PC-9 (cell line): ENCODE results near the gene NHS. TPM values are rescaled to one million over a fixed set of nuclear protein-coding genes. Genes with fewer than 3 reads are reported as not detected.

Source experiments
- BruUV-seq: library from RNA; stranded (reverse); fragments of 400-500 nt; replicated peaks from 2 replicates; lab custom pipeline; 2021; lab: Mats Ljungman, UMichigan
- CTCF ChIA-PET: fragments of 300-600 bp; sonication (Branson Sonifier 250); formaldehyde crosslinking; loops from one replicate; lab custom pipeline; 2022; ENCODE audit warnings: antibody characterized with exemption; lab: Charles Lee
- POLR2A ChIA-PET: fragments of 300-600 bp; sonication (Branson Sonifier 250); formaldehyde crosslinking; loops from one replicate; lab custom pipeline; 2022; ENCODE audit warnings: antibody characterized with exemption; ENCODE audit not compliant: unreplicated experiment; lab: Charles Lee
- DNase-seq, 2 experiments: peaks; one replicate each; pipeline versions ENCODE4 v3.0.0 to v3.0.0-alpha.2; 2015 to 2022; ENCODE audit warnings: mixed read lengths in 1 of 2
- H2AFZ ChIP-seq: fragments of 200-600 bp; sonication (generic); 2 replicates; pipeline ENCODE4 v1.8.1; 2017; ENCODE audit warnings: antibody characterized with exemption
- H3F3A ChIP-seq: fragments of 200-600 bp; sonication (generic); 2 replicates; pipeline ENCODE4 v1.8.1; 2017; ENCODE audit warnings: antibody characterized with exemption, mild to moderate bottlenecking, low read depth; ENCODE audit not compliant: insufficient read depth
- H3K27ac ChIP-seq: fragments of 200-600 bp; sonication (generic); 2 replicates; pipeline ENCODE4 v1.6.1; 2016; ENCODE audit warnings: mixed run types
- H3K27me3 ChIP-seq: fragments of 200-600 bp; sonication (generic); 2 replicates; pipeline ENCODE4 v1.6.1; 2016; ENCODE audit warnings: low read depth, mixed run types; ENCODE audit not compliant: insufficient read depth
- H3K36me3 ChIP-seq: fragments of 200-600 bp; sonication (generic); 2 replicates; pipeline ENCODE4 v1.6.1; 2016; ENCODE audit warnings: low read depth, mixed run types
- H3K4me1 ChIP-seq: fragments of 200-600 bp; sonication (generic); replicated peaks from 2 replicates; pipeline ENCODE4 v1.6.1; 2016; ENCODE audit warnings: mixed run types; ENCODE audit not compliant: insufficient read depth
- H3K4me2 ChIP-seq: fragments of 200-600 bp; sonication (generic); 2 replicates; pipeline ENCODE4 v1.6.1; 2017; ENCODE audit warnings: mixed run types
- H3K4me3 ChIP-seq: fragments of 200-600 bp; sonication (generic); 2 replicates; pipeline ENCODE4 v1.6.1; 2016; ENCODE audit warnings: mixed run types
- H3K79me2 ChIP-seq: fragments of 200-600 bp; sonication (generic); 2 replicates; pipeline ENCODE4 v1.6.1; 2017; ENCODE audit warnings: low read depth, mixed run types
- H3K9me2 ChIP-seq: fragments of 200-600 bp; sonication (generic); 2 replicates; pipeline ENCODE4 v1.8.1; 2017; ENCODE audit warnings: mild to moderate bottlenecking; ENCODE audit not compliant: insufficient read depth
- H3K9me3 ChIP-seq: fragments of 200-600 bp; sonication (generic); 2 replicates; pipeline ENCODE4 v1.8.1; 2016; ENCODE audit warnings: low read depth; ENCODE audit not compliant: insufficient read depth
- H4K20me1 ChIP-seq: fragments of 200-600 bp; sonication (generic); 2 replicates; pipeline ENCODE4 v1.8.1; 2017; ENCODE audit not compliant: insufficient read depth
- CTCF ChIP-seq: fragments of 200-600 bp; sonication (generic); conservative IDR thresholded peaks from 2 replicates; pipeline ENCODE4 v1.6.1; 2017; ENCODE audit warnings: mixed run types, antibody characterized with exemption, mild to moderate bottlenecking, moderate library complexity
- EZH2 ChIP-seq: fragments of 200-600 bp; sonication (generic); IDR thresholded peaks from 2 replicates; pipeline ENCODE4 v1.8.0; 2017; ENCODE audit warnings: antibody characterized with exemption, low read depth
- intact Hi-C: fragments of 100-400 bp; cut with micrococcal nuclease; formaldehyde crosslinking; loops from one replicate; pipeline ENCODE4 v1.10.0; 2022; ENCODE audit not compliant: unreplicated experiment
- total RNA-seq: library from RNA; stranded (reverse); gene quantifications from 2 replicates; pipeline ENCODE4 v1.2.3, GENCODE V29; 2021

Gene NHS
- total RNA-seq, 1 experiment from 2014 or later: 6.7 TPM

GRCh38 chrX:17413228-17413627, 38.2 kb downstream of the NHS start:
- Histone ChIP-seq H2AFZ (no peak overlapping the region), H3K27ac (peak overlapping the region; percentile 90), H3F3A (peaks cover 36% of the 10 kb centered on the region), H3K4me3 (peak overlapping the region; percentile 44; the same call in 1 of the 2 replicates), H3K9me3 (no peaks in the 10 kb centered on the region), H3K27me3 (no peaks in the 10 kb centered on the region), H3K79me2 (peaks cover 76% of the 10 kb centered on the region), H3K9me2 (no peaks in the 10 kb centered on the region), H3K4me1 (peaks cover 48% of the 10 kb centered on the region), H3K4me2 (peak overlapping the region; percentile 81), H4K20me1 (no peaks in the 10 kb centered on the region), H3K36me3 (no peaks in the 10 kb centered on the region)
- ChIA-PET CTCF (no interaction called here), POLR2A (interaction anchor here (0.6 kb wide), 2 partner anchors 51 to 184 kb away, joined by 3 to 8 read pairs; no protein-coding TSS in a partner anchor)
- TF ChIP-seq EZH2 (no peak), CTCF (no peak)
- intact Hi-C loops: loop anchor here (5.0 to 10.0 kb wide), 2 partner anchors 84 to 112 kb away; no protein-coding TSS in a partner anchor
- no TSS peak for BruUV-seq
- DNase-seq: peak in 1 of 2 experiments; percentile 82

DNA sequence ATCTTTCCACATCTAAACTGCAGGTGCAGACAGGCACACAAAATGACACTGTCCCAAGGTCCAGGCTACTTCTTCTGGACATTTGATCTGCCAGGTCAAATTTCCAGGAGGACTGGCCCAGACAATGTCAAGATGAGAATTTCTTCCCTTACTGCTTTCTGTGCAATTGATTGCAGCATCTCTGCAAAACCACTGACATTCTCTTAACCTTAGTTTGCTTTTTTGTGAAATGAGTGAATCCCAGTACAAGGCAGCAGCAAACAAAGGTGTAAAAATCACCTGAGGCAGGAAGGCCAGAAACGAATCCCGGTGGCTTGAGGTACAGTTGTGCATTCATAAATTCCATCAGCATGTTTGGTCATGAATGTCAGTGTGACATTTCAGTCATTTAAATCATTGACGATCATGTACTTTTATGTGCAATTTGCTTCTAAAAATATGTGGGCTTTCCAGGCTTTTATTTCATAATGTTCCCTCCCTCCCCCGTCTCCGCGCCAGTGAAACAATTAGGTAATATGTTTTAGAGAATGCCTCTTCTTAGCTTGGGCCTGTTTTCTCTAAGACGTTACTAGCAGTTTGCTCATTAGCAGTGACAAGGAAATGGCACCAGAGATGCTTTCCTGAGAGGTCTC, 39.1 kb downstream of the NHS start:
- POLR2A ChIA-PET: no interaction called here
- H3K9me3 ChIP-seq: no peaks in the 10 kb centered on the region
- peak; percentile 8 to 73 for DNase-seq
- BruUV-seq: no TSS peak
- intact Hi-C loops: loop anchor here (1.0 to 10.0 kb wide), 3 partner anchors 37 to 111 kb away; no protein-coding TSS in a partner anchor
- no peaks in the 10 kb centered on the region for H3K27me3 ChIP-seq
- H3K36me3 ChIP-seq: no peaks in the 10 kb centered on the region
- H3K9me2 ChIP-seq: no peaks in the 10 kb centered on the region
- peak overlapping the region; percentile 81 for H3K4me2 ChIP-seq
- H3F3A ChIP-seq: peaks cover 36% of the 10 kb centered on the region
- no peak overlapping the region for H2AFZ ChIP-seq
- peaks cover 67% of the 10 kb centered on the region for H3K79me2 ChIP-seq
- peak overlapping the region; percentile 90 for H3K27ac ChIP-seq
- H4K20me1 ChIP-seq: no peaks in the 10 kb centered on the region
- TF ChIP-seq EZH2: no peak
- no peak for TF ChIP-seq CTCF
- H3K4me1 ChIP-seq: peaks cover 48% of the 10 kb centered on the region
- CTCF ChIA-PET: no interaction called here
- peak overlapping the region; percentile 44; the same call in 1 of the 2 replicates for H3K4me3 ChIP-seq

DNA sequence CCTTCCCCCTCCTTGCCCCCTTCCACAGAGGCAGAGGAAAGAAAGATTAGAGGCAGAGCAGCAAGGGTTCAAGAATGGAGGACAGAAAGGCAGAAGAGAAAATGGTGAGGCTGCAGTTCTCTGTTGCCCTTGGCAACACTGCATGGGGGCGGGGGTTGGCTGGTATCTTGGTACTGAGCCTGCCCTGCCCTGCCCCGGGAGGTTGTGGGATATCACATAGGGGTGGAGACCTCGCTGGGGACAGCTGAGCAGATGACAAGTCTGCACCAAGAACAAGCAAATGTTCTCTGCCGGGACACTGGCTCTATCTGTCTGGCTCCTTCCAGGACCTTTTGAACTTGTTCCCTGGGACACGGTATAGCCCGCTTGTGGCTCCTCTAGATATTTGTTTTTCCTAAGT, 39.8 kb downstream of the NHS start:
- Histone ChIP-seq H3F3A (peaks cover 36% of the 10 kb centered on the region), H2AFZ (no peak overlapping the region), H3K79me2 (peaks cover 63% of the 10 kb centered on the region), H3K36me3 (no peaks in the 10 kb centered on the region), H3K27ac (peak overlapping the region; percentile 90), H3K4me1 (peaks cover 48% of the 10 kb centered on the region), H4K20me1 (no peaks in the 10 kb centered on the region), H3K4me2 (peak overlapping the region; percentile 81), H3K27me3 (no peaks in the 10 kb centered on the region), H3K9me2 (no peaks in the 10 kb centered on the region), H3K9me3 (no peaks in the 10 kb centered on the region), H3K4me3 (no peak overlapping the region)
- BruUV-seq: no TSS peak
- POLR2A ChIA-PET: no interaction called here
- TF ChIP-seq CTCF: no peak
- no peak for TF ChIP-seq EZH2
- DNase-seq: peak in 1 of 2 experiments; percentile 13
- intact Hi-C loops: loop anchor here (1.0 to 10.0 kb wide), 3 partner anchors 38 to 110 kb away; no protein-coding TSS in a partner anchor
- CTCF ChIA-PET: no interaction called here
